NT2/D1 (cell line): ENCODE data around the gene BRK1.
"Not testable (repeated sequence)": the region's sequence is repeated elsewhere in the genome, so short reads cannot be mapped to it uniquely, and the experiment has no call there.

Source experiments
- DNase-seq: peaks from one replicate; pipeline ENCODE4 v3.0.0-alpha.2; 2011; ENCODE audit warnings: low read depth, low spot score
- H3K27me3 ChIP-seq: 2 replicates; pipeline ENCODE4 v1.6.0; 2011; ENCODE audit warnings: mild to moderate bottlenecking; ENCODE audit not compliant: insufficient read length, insufficient read depth
- H3K36me3 ChIP-seq: 2 replicates; pipeline ENCODE4 v1.6.1; 2011; ENCODE audit warnings: mild to moderate bottlenecking, low read length, mixed read lengths; ENCODE audit not compliant: insufficient read depth, insufficient read length
- H3K4me1 ChIP-seq: 2 replicates; pipeline ENCODE4 v1.5.1; 2011; ENCODE audit not compliant: insufficient read depth, insufficient read length
- H3K4me3 ChIP-seq: 2 replicates; pipeline ENCODE4 v1.5.1; 2011; ENCODE audit warnings: low read depth; ENCODE audit not compliant: insufficient read length
- H3K9ac ChIP-seq: 2 replicates; pipeline ENCODE4 v1.6.0; 2011; ENCODE audit warnings: low read depth; ENCODE audit not compliant: insufficient read length
- H3K9me3 ChIP-seq: 2 replicates; pipeline ENCODE4 v1.5.1; 2011; ENCODE audit warnings: mild to moderate bottlenecking, low read length; ENCODE audit not compliant: insufficient read depth
- SUZ12 ChIP-seq: IDR thresholded peaks from 2 replicates; pipeline ENCODE4 v1.6.1; 2011; ENCODE audit not compliant: insufficient read length, insufficient read depth; ENCODE audit errors: extremely low read depth
- YY1 ChIP-seq: IDR thresholded peaks from 2 replicates; pipeline ENCODE4 v1.6.1; 2011; ENCODE audit not compliant: insufficient read length, insufficient read depth
- ZNF274 ChIP-seq: IDR thresholded peaks from 2 replicates; pipeline ENCODE4 v1.6.1; 2011; ENCODE audit warnings: mild to moderate bottlenecking, low read depth, low read length

Gene BRK1

DNA sequence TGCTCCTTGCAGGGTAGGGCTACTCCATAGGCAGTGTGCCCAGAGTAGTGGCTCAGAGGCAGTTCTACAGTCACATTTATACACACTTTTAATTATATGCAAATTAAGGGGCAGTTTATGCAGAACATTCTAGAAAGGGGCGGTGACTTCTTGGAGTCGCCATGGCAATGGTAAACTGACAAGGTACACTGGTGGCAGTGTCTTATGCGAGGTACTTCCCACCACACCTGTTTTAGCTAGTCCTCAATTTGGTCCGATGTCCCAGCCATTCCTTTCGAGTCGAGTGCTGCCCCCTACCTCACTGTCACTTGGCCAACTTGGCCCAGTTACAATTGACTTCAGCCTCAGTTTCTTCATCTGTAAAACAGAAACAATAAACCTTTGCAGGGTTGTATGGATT is 45.5 kb downstream of the BRK1 start:
- H3K4me1 ChIP-seq = no peaks in the 10 kb centered on the region
- peaks cover 5% of the 10 kb centered on the region for H3K27me3 ChIP-seq
- H3K36me3 ChIP-seq = no peaks in the 10 kb centered on the region
- H3K9ac ChIP-seq = no peak overlapping the region
- no peaks in the 10 kb centered on the region for H3K9me3 ChIP-seq
- no peak for DNase-seq
- TF ChIP-seq ZNF274 = no peak
- no peak for TF ChIP-seq SUZ12
- no peak for TF ChIP-seq YY1
- no peak overlapping the region for H3K4me3 ChIP-seq

- Histone ChIP-seq H3K4me3 (no peak overlapping the region), H3K9me3 (no peaks in the 10 kb centered on the region), H3K36me3 (no peaks in the 10 kb centered on the region), H3K9ac (no peak overlapping the region), H3K27me3 (peaks cover 5% of the 10 kb centered on the region), H3K4me1 (no peaks in the 10 kb centered on the region)
- no peak for TF ChIP-seq ZNF274
- no peak for TF ChIP-seq YY1
- no peak for TF ChIP-seq SUZ12
- DNase-seq = no peak
Measured at GRCh38 chr3:10162185-10162584, 46.7 kb downstream of the BRK1 start.

- not testable (repeated sequence) for H3K27me3 ChIP-seq, H3K9ac ChIP-seq, H3K4me3 ChIP-seq, H3K36me3 ChIP-seq, DNase-seq, H3K4me1 ChIP-seq
- peaks cover 17% of the 10 kb centered on the region for H3K9me3 ChIP-seq
Measured at GRCh38 chr3:10164201-10164545, 48.7 kb downstream of the BRK1 start.

- peaks cover 23% of the 10 kb centered on the region for H3K9me3 ChIP-seq
- no peak for TF ChIP-seq YY1
- TF ChIP-seq SUZ12 = no peak
- no peak for TF ChIP-seq ZNF274
- H3K36me3 ChIP-seq = no peaks in the 10 kb centered on the region
- H3K4me1 ChIP-seq = no peaks in the 10 kb centered on the region
- peak; percentile 35 for DNase-seq
- H3K27me3 ChIP-seq = peaks cover 5% of the 10 kb centered on the region
- peak within 1 kb of the TSS; percentile 88 for H3K9ac ChIP-seq
- H3K4me3 ChIP-seq = peak within 1 kb of the TSS; percentile 81
Measured at GRCh38 chr3:10164546-10165393, 49.3 kb downstream of the BRK1 start, which contains the start of gene IRAK2. IRAK2 (plus strand) TSS chr3:10164919; CDS start chr3:10164955, 36 bp downstream.

DNA sequence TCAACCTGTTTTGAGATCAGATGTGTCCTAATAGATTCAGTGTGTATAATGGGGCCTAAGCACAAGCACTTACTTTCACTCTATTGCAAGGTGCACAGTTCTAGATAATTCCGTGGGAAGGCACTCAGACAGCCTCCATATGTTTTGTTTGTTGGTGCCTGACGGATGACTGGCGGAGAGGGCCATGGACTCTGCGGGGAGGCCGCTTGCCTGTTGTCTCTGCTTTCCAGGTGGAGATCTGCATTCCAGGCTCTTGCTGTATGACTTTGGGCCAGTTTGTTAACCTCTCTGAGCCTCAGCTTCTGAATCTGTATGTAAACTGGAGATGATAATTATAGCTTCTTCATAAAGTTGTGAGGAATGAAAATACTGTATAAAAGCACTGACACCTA is 50.7 kb downstream of the BRK1 start:
- no peaks in the 10 kb centered on the region for H3K4me1 ChIP-seq
- no peak overlapping the region for H3K9ac ChIP-seq

GRCh38 chr3:10169000-10169496 is 53.6 kb downstream of the BRK1 start:
- Histone ChIP-seq H3K9me3 (peaks cover 33% of the 10 kb centered on the region), H3K9ac (no peak overlapping the region), H3K36me3 (no peaks in the 10 kb centered on the region), H3K4me1 (no peaks in the 10 kb centered on the region), H3K27me3 (peaks cover 5% of the 10 kb centered on the region), H3K4me3 (no peak overlapping the region)
- no peak for TF ChIP-seq YY1
- TF ChIP-seq ZNF274 = no peak
- no peak for TF ChIP-seq SUZ12
- peak; percentile 25 for DNase-seq

More for the DNA sequence above, 50.7 kb downstream of the BRK1 start:
- Histone ChIP-seq H3K36me3 (no peaks in the 10 kb centered on the region), H3K27me3 (peaks cover 5% of the 10 kb centered on the region), H3K4me3 (no peak overlapping the region), H3K9me3 (peaks cover 33% of the 10 kb centered on the region)
- no peak for DNase-seq
- TF ChIP-seq YY1 = no peak
- TF ChIP-seq SUZ12 = no peak
- no peak for TF ChIP-seq ZNF274

DNA sequence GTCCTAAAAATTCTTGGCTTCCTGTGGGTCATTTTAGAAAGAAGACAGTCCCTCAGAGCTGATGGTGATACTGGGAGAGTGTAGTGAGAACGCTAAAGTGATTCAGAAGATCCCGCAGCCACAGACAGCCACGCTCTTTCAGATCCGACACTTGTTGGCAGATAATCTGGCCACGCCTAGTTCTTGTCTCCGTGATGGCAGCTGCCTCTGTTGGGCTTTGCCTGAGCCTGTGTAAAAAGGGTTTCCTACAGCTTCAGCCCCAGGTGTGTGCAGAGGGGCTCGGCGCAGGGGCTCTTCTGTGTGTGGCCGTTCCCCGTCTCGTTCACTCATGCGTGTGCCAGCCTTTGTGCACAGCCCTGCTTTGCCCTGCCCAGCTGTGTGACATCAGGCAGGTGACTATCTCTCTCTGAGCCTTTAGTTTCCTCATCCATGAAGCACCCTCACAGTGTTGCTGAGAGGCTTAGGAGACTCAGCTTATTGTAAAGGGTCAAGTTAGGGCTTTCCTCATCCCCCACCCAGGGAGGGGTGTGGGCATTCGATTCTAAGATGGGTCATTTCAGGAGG is 55.5 kb downstream of the BRK1 start:
- H3K4me3 ChIP-seq = no peak overlapping the region

More for the DNA sequence above, 55.5 kb downstream of the BRK1 start:
- Histone ChIP-seq H3K9me3 (peaks cover 33% of the 10 kb centered on the region), H3K36me3 (no peaks in the 10 kb centered on the region), H3K27me3 (no peaks in the 10 kb centered on the region), H3K9ac (peak overlapping the region; percentile 17), H3K4me1 (no peaks in the 10 kb centered on the region)
- no peak for DNase-seq
- TF ChIP-seq ZNF274 (no peak), YY1 (no peak), SUZ12 (no peak)
